ENCODE data around the gene GLRA3.

The GLRA3 gene

GRCh38 chr4:174590336-174590735 lies 238.7 kb downstream of the GLRA3 start:
- TF ChIP-seq, protein P1, sequence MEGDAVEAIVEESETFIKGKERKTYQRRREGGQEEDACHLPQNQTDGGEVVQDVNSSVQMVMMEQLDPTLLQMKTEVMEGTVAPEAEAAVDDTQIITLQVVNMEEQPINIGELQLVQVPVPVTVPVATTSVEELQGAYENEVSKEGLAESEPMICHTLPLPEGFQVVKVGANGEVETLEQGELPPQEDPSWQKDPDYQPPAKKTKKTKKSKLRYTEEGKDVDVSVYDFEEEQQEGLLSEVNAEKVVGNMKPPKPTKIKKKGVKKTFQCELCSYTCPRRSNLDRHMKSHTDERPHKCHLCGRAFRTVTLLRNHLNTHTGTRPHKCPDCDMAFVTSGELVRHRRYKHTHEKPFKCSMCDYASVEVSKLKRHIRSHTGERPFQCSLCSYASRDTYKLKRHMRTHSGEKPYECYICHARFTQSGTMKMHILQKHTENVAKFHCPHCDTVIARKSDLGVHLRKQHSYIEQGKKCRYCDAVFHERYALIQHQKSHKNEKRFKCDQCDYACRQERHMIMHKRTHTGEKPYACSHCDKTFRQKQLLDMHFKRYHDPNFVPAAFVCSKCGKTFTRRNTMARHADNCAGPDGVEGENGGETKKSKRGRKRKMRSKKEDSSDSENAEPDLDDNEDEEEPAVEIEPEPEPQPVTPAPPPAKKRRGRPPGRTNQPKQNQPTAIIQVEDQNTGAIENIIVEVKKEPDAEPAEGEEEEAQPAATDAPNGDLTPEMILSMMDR (conservative IDR thresholded peaks at IDR 0.05): no peak
- H3K27ac ChIP-seq: no peak overlapping the region

Data from VCaP (cell line).